Mesendoderm (in vitro differentiated cells): ENCODE data around the gene BMP7.

Source experiments
- DNase-seq: peaks from one replicate; pipeline ENCODE4 v3.0.0; 2013
- H2AK5ac ChIP-seq: 2 replicates; pipeline ENCODE4 v1.6.1; 2013; ENCODE audit warnings: low read length, inconsistent platforms
- H2BK120ac ChIP-seq: 2 replicates; pipeline ENCODE4 v1.6.1; 2013; ENCODE audit warnings: low read depth, mild to moderate bottlenecking, low read length, moderate library complexity, mixed read lengths
- H2BK15ac ChIP-seq: replicated peaks from 2 replicates; pipeline ENCODE4 v1.6.1; 2013; ENCODE audit warnings: low read depth, mild to moderate bottlenecking, moderate library complexity
- H2BK5ac ChIP-seq: 2 replicates; pipeline ENCODE4 v1.6.1; 2013; ENCODE audit warnings: low read length, inconsistent platforms
- H3K18ac ChIP-seq: 2 replicates; pipeline ENCODE4 v1.6.1; 2013; ENCODE audit warnings: mild to moderate bottlenecking, low read length, mixed read lengths
- H3K23ac ChIP-seq: one replicate; pipeline ENCODE4 v1.6.1; 2013; ENCODE audit warnings: low read length
- H3K27ac ChIP-seq: 2 replicates; pipeline ENCODE4 v1.5.1; 2013; ENCODE audit warnings: low read depth, mild to moderate bottlenecking, inconsistent platforms, low read length, moderate library complexity
- H3K27me3 ChIP-seq: 2 replicates; pipeline ENCODE4 v1.6.1; 2013; ENCODE audit warnings: low read length, control low read depth, mild to moderate bottlenecking, inconsistent platforms; ENCODE audit not compliant: insufficient read depth, poor library complexity
- H3K36me3 ChIP-seq: 2 replicates; pipeline ENCODE4 v1.6.1; 2013; ENCODE audit warnings: low read length, inconsistent platforms; ENCODE audit not compliant: control insufficient read depth, insufficient read depth
- H3K4ac ChIP-seq: one replicate; pipeline ENCODE4 v1.6.1; 2013; ENCODE audit warnings: low read depth, mild to moderate bottlenecking, low read length, moderate library complexity
- H3K4me1 ChIP-seq: 2 replicates; pipeline ENCODE4 v1.6.1; 2013; ENCODE audit warnings: low read depth, low read length, inconsistent platforms; ENCODE audit not compliant: control insufficient read depth
- H3K4me2 ChIP-seq: 2 replicates; pipeline ENCODE4 v1.6.1; 2013; ENCODE audit warnings: low read length
- H3K4me3 ChIP-seq: 2 replicates; pipeline ENCODE4 v1.5.1; 2013; ENCODE audit warnings: mild to moderate bottlenecking, low read length
- H3K56ac ChIP-seq: one replicate; pipeline ENCODE4 v1.6.1; 2013; ENCODE audit warnings: low read length
- H3K79me1 ChIP-seq: 2 replicates; pipeline ENCODE4 v1.6.1; 2013; ENCODE audit warnings: low read length, inconsistent platforms
- H3K79me2 ChIP-seq: 2 replicates; pipeline ENCODE4 v1.6.1; 2013; ENCODE audit warnings: mild to moderate bottlenecking, low read length; ENCODE audit not compliant: control insufficient read depth, insufficient read depth
- H3K9ac ChIP-seq: 2 replicates; pipeline ENCODE4 v1.6.1; 2013; ENCODE audit warnings: low read length, inconsistent platforms
- H4K5ac ChIP-seq: one replicate; pipeline ENCODE4 v1.6.1; 2013; ENCODE audit warnings: low read length
- H4K8ac ChIP-seq: one replicate; pipeline ENCODE4 v1.6.1; 2013; ENCODE audit warnings: low read depth, mild to moderate bottlenecking, control low read depth, low read length, moderate library complexity
- WGBS: extraction: QIAGEN DNeasy Blood & Tissue Kit; methylation state at CpG from one replicate; pipeline ENCODE4 v1.1.7; 2013; ENCODE audit warnings: low lambda C conversion rate, missing lambda C conversion rate; ENCODE audit not compliant: insufficient coverage; ENCODE audit errors: extremely low coverage; 5-methylcytosine and 5-hydroxymethylcytosine counted together

The BMP7 gene

GRCh38 chr20:57301026-57301425 lies 34.6 kb upstream of the BMP7 start:
- H4K8ac ChIP-seq = no peak overlapping the region
- H2BK5ac ChIP-seq = no peak overlapping the region
- H3K18ac ChIP-seq = no peak overlapping the region
- no peak overlapping the region for H3K9ac ChIP-seq
- no peak overlapping the region for H3K27ac ChIP-seq
- H3K23ac ChIP-seq = no peak overlapping the region
- H2BK15ac ChIP-seq = no peak overlapping the region
- H2AK5ac ChIP-seq = no peak overlapping the region
- no peak overlapping the region for H3K4ac ChIP-seq
- H3K27me3 ChIP-seq = no peaks in the 10 kb centered on the region
- no peaks in the 10 kb centered on the region for H3K79me1 ChIP-seq
- no peaks in the 10 kb centered on the region for H3K79me2 ChIP-seq
- no peak for DNase-seq
- H4K5ac ChIP-seq = no peak overlapping the region
- no peaks in the 10 kb centered on the region for H3K36me3 ChIP-seq
- no CpG with 5 or more reads among the region's 14 CpGs for WGBS
- H3K56ac ChIP-seq = no peak overlapping the region
- no peak overlapping the region for H3K4me2 ChIP-seq
- no peak overlapping the region for H2BK120ac ChIP-seq
- no peak overlapping the region for H3K4me3 ChIP-seq
- H3K4me1 ChIP-seq = no peaks in the 10 kb centered on the region

- no CpG with 5 or more reads among the region's 4 CpGs for WGBS
Measured at GRCh38 chr20:57298457-57298856, 32.0 kb upstream of the BMP7 start.

GRCh38 chr20:57294550-57294949 lies 28.1 kb upstream of the BMP7 start:
- no peak overlapping the region for H3K4me3 ChIP-seq
- H2BK120ac ChIP-seq = no peak overlapping the region
- no peak overlapping the region for H2BK15ac ChIP-seq
- no peaks in the 10 kb centered on the region for H3K79me1 ChIP-seq
- no peak overlapping the region for H3K23ac ChIP-seq
- H3K27me3 ChIP-seq = no peaks in the 10 kb centered on the region
- H3K4me1 ChIP-seq = peaks cover 2% of the 10 kb centered on the region
- no peak overlapping the region for H4K8ac ChIP-seq
- no peak overlapping the region for H2BK5ac ChIP-seq
- WGBS = no CpG with 5 or more reads among the region's 3 CpGs
- no peak overlapping the region for H3K18ac ChIP-seq
- no peak overlapping the region for H3K4ac ChIP-seq
- no peak overlapping the region for H3K27ac ChIP-seq
- H3K56ac ChIP-seq = no peak overlapping the region
- no peak overlapping the region for H4K5ac ChIP-seq
- no peaks in the 10 kb centered on the region for H3K79me2 ChIP-seq
- H3K36me3 ChIP-seq = no peaks in the 10 kb centered on the region
- H2AK5ac ChIP-seq = no peak overlapping the region
- peak; percentile 71 for DNase-seq
- no peak overlapping the region for H3K4me2 ChIP-seq
- no peak overlapping the region for H3K9ac ChIP-seq

More at GRCh38 chr20:57298457-57298856, 32.0 kb upstream of the BMP7 start:
- Histone ChIP-seq H3K27me3 (no peaks in the 10 kb centered on the region), H3K4ac (no peak overlapping the region), H2BK5ac (no peak overlapping the region), H3K4me1 (peaks cover 2% of the 10 kb centered on the region), H2AK5ac (no peak overlapping the region), H3K79me2 (no peaks in the 10 kb centered on the region), H3K23ac (no peak overlapping the region), H3K27ac (no peak overlapping the region), H3K18ac (no peak overlapping the region), H2BK15ac (no peak overlapping the region), H3K9ac (no peak overlapping the region), H2BK120ac (no peak overlapping the region), H4K8ac (no peak overlapping the region), H4K5ac (no peak overlapping the region), H3K79me1 (no peaks in the 10 kb centered on the region), H3K4me3 (no peak overlapping the region), H3K56ac (no peak overlapping the region), H3K4me2 (no peak overlapping the region), H3K36me3 (no peaks in the 10 kb centered on the region)
- DNase-seq = no peak

DNA sequence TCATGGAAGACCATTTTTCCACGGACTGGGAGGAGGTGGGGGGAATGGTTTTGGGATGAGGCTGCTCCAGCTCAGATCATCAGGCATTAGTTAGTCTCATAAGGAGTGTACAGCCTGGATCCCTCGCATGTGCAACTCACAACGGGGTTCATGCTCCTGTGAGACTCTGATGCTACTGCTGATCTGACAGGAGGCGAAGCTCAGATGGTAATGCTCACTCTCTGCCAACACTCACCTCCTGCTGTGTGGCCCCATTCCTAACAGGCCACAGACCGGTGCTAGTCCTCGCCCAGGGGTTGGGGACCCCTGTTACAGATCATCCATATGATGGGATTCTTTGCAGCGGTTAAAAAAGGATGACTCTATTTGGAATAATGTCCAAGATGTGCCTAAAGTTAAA lies 27.6 kb upstream of the BMP7 start:
- H3K18ac ChIP-seq = no peak overlapping the region

DNA sequence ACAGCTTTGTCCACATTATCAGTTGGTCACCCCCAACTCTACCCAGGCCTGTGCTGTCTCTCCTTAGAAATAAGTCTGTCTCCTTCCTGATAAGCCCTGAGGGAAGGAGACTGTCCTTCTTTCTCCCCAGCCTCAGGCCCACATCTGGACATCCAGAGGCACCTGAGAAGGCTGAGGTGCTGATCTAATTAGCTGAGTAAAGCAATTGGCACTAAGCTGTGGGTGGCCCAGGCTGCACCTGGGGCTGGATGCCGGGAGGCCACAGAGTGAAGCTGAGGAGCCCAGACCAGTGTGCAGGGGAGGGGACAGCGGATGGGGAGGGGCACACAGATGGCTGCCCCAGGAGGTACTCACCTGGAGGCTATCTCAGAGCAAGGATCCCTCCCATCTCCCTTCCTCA lies 26.2 kb upstream of the BMP7 start:
- H3K4ac ChIP-seq = no peak overlapping the region
- H4K8ac ChIP-seq = no peak overlapping the region
- H2BK15ac ChIP-seq = no peak overlapping the region
- H4K5ac ChIP-seq = no peak overlapping the region
- H3K56ac ChIP-seq = no peak overlapping the region
- peaks cover 2% of the 10 kb centered on the region for H3K4me1 ChIP-seq
- no peak overlapping the region for H2BK5ac ChIP-seq
- H3K4me2 ChIP-seq = no peak overlapping the region
- H3K9ac ChIP-seq = no peak overlapping the region
- no peaks in the 10 kb centered on the region for H3K27me3 ChIP-seq
- H2AK5ac ChIP-seq = no peak overlapping the region
- H3K18ac ChIP-seq = no peak overlapping the region
- H3K23ac ChIP-seq = no peak overlapping the region
- no peak overlapping the region for H2BK120ac ChIP-seq
- no peak for DNase-seq
- H3K79me2 ChIP-seq = no peaks in the 10 kb centered on the region
- no peaks in the 10 kb centered on the region for H3K79me1 ChIP-seq
- H3K27ac ChIP-seq = no peak overlapping the region
- H3K4me3 ChIP-seq = no peak overlapping the region
- no CpG with 5 or more reads among the region's 2 CpGs for WGBS
- H3K36me3 ChIP-seq = no peaks in the 10 kb centered on the region

More for the DNA sequence above, 27.6 kb upstream of the BMP7 start:
- Histone ChIP-seq H3K4me2 (no peak overlapping the region), H2BK5ac (no peak overlapping the region), H3K27me3 (no peaks in the 10 kb centered on the region), H3K9ac (no peak overlapping the region), H3K4me1 (peaks cover 2% of the 10 kb centered on the region), H4K8ac (no peak overlapping the region), H2BK15ac (no peak overlapping the region), H3K79me2 (no peaks in the 10 kb centered on the region), H3K36me3 (no peaks in the 10 kb centered on the region), H2BK120ac (no peak overlapping the region), H3K27ac (no peak overlapping the region), H3K4ac (no peak overlapping the region), H3K4me3 (no peak overlapping the region), H3K56ac (no peak overlapping the region), H2AK5ac (no peak overlapping the region), H4K5ac (no peak overlapping the region), H3K23ac (no peak overlapping the region), H3K79me1 (no peaks in the 10 kb centered on the region)
- WGBS = no CpG with 5 or more reads among the region's 7 CpGs
- DNase-seq = no peak

GRCh38 chr20:57291694-57292093 lies 25.3 kb upstream of the BMP7 start:
- H3K79me1 ChIP-seq = no peaks in the 10 kb centered on the region
- no CpG with 5 or more reads among the region's 6 CpGs for WGBS
- no peak overlapping the region for H3K4ac ChIP-seq
- no peaks in the 10 kb centered on the region for H3K79me2 ChIP-seq
- no peak overlapping the region for H3K27ac ChIP-seq
- peaks cover 2% of the 10 kb centered on the region for H3K4me1 ChIP-seq
- H3K18ac ChIP-seq = no peak overlapping the region
- no peak overlapping the region for H4K5ac ChIP-seq
- H2BK15ac ChIP-seq = no peak overlapping the region
- no peak overlapping the region for H4K8ac ChIP-seq
- no peak overlapping the region for H3K56ac ChIP-seq
- H3K4me2 ChIP-seq = no peak overlapping the region
- H3K23ac ChIP-seq = no peak overlapping the region
- no peak overlapping the region for H2BK5ac ChIP-seq
- H3K4me3 ChIP-seq = no peak overlapping the region
- DNase-seq = no peak
- H3K9ac ChIP-seq = no peak overlapping the region
- H2BK120ac ChIP-seq = no peak overlapping the region
- no peaks in the 10 kb centered on the region for H3K27me3 ChIP-seq
- no peaks in the 10 kb centered on the region for H3K36me3 ChIP-seq
- H2AK5ac ChIP-seq = no peak overlapping the region
